Activated CD4-positive, alpha-beta memory T cell treated with anti-CD3 and anti-CD28 coated beads for 36 hours (primary cell): Measurements from ENCODE around the gene ZDHHC13. TPM values are rescaled to one million over a fixed set of nuclear protein-coding genes. Genes with fewer than 3 reads are reported as not detected.

Experiments
- CTCF ChIA-PET: fragments of 350-600 bp; sonication (Branson Sonifier 250); formaldehyde crosslinking; loops from one replicate; lab custom pipeline; 2021; ENCODE audit warnings: antibody characterized with exemption, inconsistent platforms; lab: Charles Lee
- POLR2A ChIA-PET: fragments of 350-600 bp; sonication (Branson Sonifier 250); formaldehyde crosslinking; loops from one replicate; lab custom pipeline; 2021; ENCODE audit warnings: antibody characterized with exemption; lab: Charles Lee
- DNase-seq: peaks from one replicate; pipeline ENCODE4 v3.0.0-alpha.2; 2020
- H3K27ac Mint-ChIP-seq: one replicate; pipeline ENCODE4 v1.8.0; 2021; ENCODE audit warnings: mixed read lengths
- H3K27me3 Mint-ChIP-seq: one replicate; pipeline ENCODE4 v1.8.0; 2021; ENCODE audit warnings: mixed read lengths
- H3K36me3 Mint-ChIP-seq: one replicate; pipeline ENCODE4 v1.8.0; 2021; ENCODE audit warnings: mixed read lengths
- H3K4me1 Mint-ChIP-seq: one replicate; pipeline ENCODE4 v1.8.0; 2021; ENCODE audit warnings: low read depth, mixed read lengths
- H3K4me3 Mint-ChIP-seq: one replicate; pipeline ENCODE4 v1.8.0; 2021; ENCODE audit warnings: mild to moderate bottlenecking, mixed read lengths
- H3K9me3 Mint-ChIP-seq: one replicate; pipeline ENCODE4 v1.8.0; 2021; ENCODE audit warnings: mixed read lengths
- intact Hi-C: fragments of 100-400 bp; cut with micrococcal nuclease; formaldehyde crosslinking; loops from one replicate; pipeline ENCODE4 v1.15.1; 2023
- total RNA-seq, 2 experiments: library from RNA; stranded (reverse); gene quantifications; one replicate each; pipeline ENCODE4 v1.2.3, GENCODE V29; 2021

Gene ZDHHC13
- total RNA-seq, 2 experiments from 2014 or later, result 25.4 to 26.8 TPM

GRCh38 chr11:19196432-19196831 lies 79.5 kb downstream of the ZDHHC13 start:
- Mint-ChIP-seq H3K36me3 (no peaks in the 10 kb centered on the region), H3K9me3 (no peaks in the 10 kb centered on the region), H3K4me1 (no peaks in the 10 kb centered on the region), H3K27ac (no peak overlapping the region), H3K4me3 (no peak overlapping the region), H3K27me3 (peaks cover 8% of the 10 kb centered on the region)
- ChIA-PET POLR2A (no interaction called here), CTCF (no interaction called here)
- no peak for DNase-seq
- intact Hi-C loops, result no loop called here

- Mint-ChIP-seq H3K27ac (no peak overlapping the region), H3K4me3 (no peak overlapping the region), H3K9me3 (no peaks in the 10 kb centered on the region), H3K27me3 (peaks cover 8% of the 10 kb centered on the region), H3K4me1 (no peaks in the 10 kb centered on the region), H3K36me3 (no peaks in the 10 kb centered on the region)
- ChIA-PET POLR2A (no interaction called here), CTCF (no interaction called here)
- DNase-seq, result no peak
- intact Hi-C loops, result no loop called here
Observed at GRCh38 chr11:19199048-19199447, 82.1 kb downstream of the ZDHHC13 start.

GRCh38 chr11:19199771-19200170 lies 82.8 kb downstream of the ZDHHC13 start:
- CTCF ChIA-PET, result no interaction called here
- H3K27ac Mint-ChIP-seq, result no peak overlapping the region
- H3K4me1 Mint-ChIP-seq, result no peaks in the 10 kb centered on the region

GRCh38 chr11:19200410-19201201 lies 83.6 kb downstream of the ZDHHC13 start:
- DNase-seq, result no peak
- ChIA-PET POLR2A (no interaction called here), CTCF (no interaction called here)
- Mint-ChIP-seq H3K36me3 (no peaks in the 10 kb centered on the region), H3K4me3 (no peak overlapping the region), H3K27ac (no peak overlapping the region), H3K9me3 (no peaks in the 10 kb centered on the region), H3K27me3 (peaks cover 8% of the 10 kb centered on the region), H3K4me1 (no peaks in the 10 kb centered on the region)
- intact Hi-C loops, result no loop called here

More at GRCh38 chr11:19199771-19200170, 82.8 kb downstream of the ZDHHC13 start:
- Mint-ChIP-seq H3K27me3 (peaks cover 8% of the 10 kb centered on the region), H3K36me3 (no peaks in the 10 kb centered on the region), H3K4me3 (no peak overlapping the region), H3K9me3 (no peaks in the 10 kb centered on the region)
- intact Hi-C loops, result no loop called here
- DNase-seq, result no peak
- POLR2A ChIA-PET, result no interaction called here

- H3K36me3 Mint-ChIP-seq, result no peaks in the 10 kb centered on the region
- H3K27ac Mint-ChIP-seq, result no peak within 1 kb of the TSS
- no peak within 1 kb of the TSS for H3K4me3 Mint-ChIP-seq
- CTCF ChIA-PET, result no interaction called here
- peaks cover 8% of the 10 kb centered on the region for H3K27me3 Mint-ChIP-seq
- no peak for DNase-seq
- no peaks in the 10 kb centered on the region for H3K9me3 Mint-ChIP-seq
- no peaks in the 10 kb centered on the region for H3K4me1 Mint-ChIP-seq
- intact Hi-C loops, result no loop called here
- POLR2A ChIA-PET, result no interaction called here
Observed at GRCh38 chr11:19201737-19202605, 85.0 kb downstream of the ZDHHC13 start, which contains the start of gene CSRP3. CSRP3 (minus strand) TSS chr11:19201983; CDS start chr11:19192448, 9,535 bp downstream.

- intact Hi-C loops, result no loop called here
- no peak for DNase-seq
- Mint-ChIP-seq H3K27ac (no peak overlapping the region), H3K27me3 (peaks cover 19% of the 10 kb centered on the region), H3K9me3 (no peaks in the 10 kb centered on the region), H3K4me3 (no peak overlapping the region), H3K36me3 (no peaks in the 10 kb centered on the region), H3K4me1 (no peaks in the 10 kb centered on the region)
- ChIA-PET POLR2A (no interaction called here), CTCF (interaction anchor here (2.6 kb wide), 1 partner anchor 128 kb away, joined by 6 read pairs; no protein-coding TSS in a partner anchor)
Observed at GRCh38 chr11:19204836-19205235, 87.9 kb downstream of the ZDHHC13 start.

- no peak overlapping the region for H3K27ac Mint-ChIP-seq
- H3K4me1 Mint-ChIP-seq, result no peaks in the 10 kb centered on the region
- H3K4me3 Mint-ChIP-seq, result no peak overlapping the region
- ChIA-PET POLR2A (no interaction called here), CTCF (no interaction called here)
- intact Hi-C loops, result no loop called here
- no peak for DNase-seq
- H3K9me3 Mint-ChIP-seq, result no peaks in the 10 kb centered on the region
- no peaks in the 10 kb centered on the region for H3K36me3 Mint-ChIP-seq
- H3K27me3 Mint-ChIP-seq, result peaks cover 18% of the 10 kb centered on the region
Observed at GRCh38 chr11:19208181-19208580, 91.2 kb downstream of the ZDHHC13 start.

GRCh38 chr11:19208959-19209546 lies 92.1 kb downstream of the ZDHHC13 start:
- Mint-ChIP-seq H3K27ac (no peak overlapping the region), H3K36me3 (no peaks in the 10 kb centered on the region), H3K4me3 (no peak overlapping the region), H3K4me1 (no peaks in the 10 kb centered on the region), H3K9me3 (no peaks in the 10 kb centered on the region), H3K27me3 (peaks cover 21% of the 10 kb centered on the region)
- CTCF ChIA-PET, result no interaction called here
- no peak for DNase-seq
- intact Hi-C loops, result no loop called here
- POLR2A ChIA-PET, result no interaction called here

GRCh38 chr11:19209617-19210370 lies 92.8 kb downstream of the ZDHHC13 start:
- no peaks in the 10 kb centered on the region for H3K4me1 Mint-ChIP-seq
- H3K36me3 Mint-ChIP-seq, result no peaks in the 10 kb centered on the region
- H3K9me3 Mint-ChIP-seq, result no peaks in the 10 kb centered on the region
- POLR2A ChIA-PET, result no interaction called here
- no peak overlapping the region for H3K27ac Mint-ChIP-seq
- CTCF ChIA-PET, result interaction anchor here (0.6 kb wide), 2 partner anchors 702 to 1542 kb away, joined by 3 to 5 read pairs; no protein-coding TSS in a partner anchor
- peaks cover 21% of the 10 kb centered on the region for H3K27me3 Mint-ChIP-seq
- intact Hi-C loops, result no loop called here
- H3K4me3 Mint-ChIP-seq, result no peak overlapping the region
- no peak for DNase-seq

- Mint-ChIP-seq H3K27me3 (peaks cover 13% of the 10 kb centered on the region), H3K27ac (no peak overlapping the region), H3K9me3 (no peaks in the 10 kb centered on the region), H3K4me1 (no peaks in the 10 kb centered on the region), H3K36me3 (no peaks in the 10 kb centered on the region), H3K4me3 (no peak overlapping the region)
- CTCF ChIA-PET, result interaction anchor here (1.3 kb wide), 1 partner anchor 44 kb away, joined by 3 read pairs; no protein-coding TSS in a partner anchor
- intact Hi-C loops, result no loop called here
- no peak for DNase-seq
- POLR2A ChIA-PET, result no interaction called here
Observed at GRCh38 chr11:19216021-19216420, 99.1 kb downstream of the ZDHHC13 start.

- no peak overlapping the region for H3K4me3 Mint-ChIP-seq
- peaks cover 13% of the 10 kb centered on the region for H3K27me3 Mint-ChIP-seq
- DNase-seq, result no peak
- H3K36me3 Mint-ChIP-seq, result no peaks in the 10 kb centered on the region
- no peak overlapping the region for H3K27ac Mint-ChIP-seq
- POLR2A ChIA-PET, result no interaction called here
- no peaks in the 10 kb centered on the region for H3K9me3 Mint-ChIP-seq
- no peaks in the 10 kb centered on the region for H3K4me1 Mint-ChIP-seq
- CTCF ChIA-PET, result no interaction called here
- intact Hi-C loops, result no loop called here
Observed at GRCh38 chr11:19216709-19217374, 99.9 kb downstream of the ZDHHC13 start.
